Endothelial cell of umbilical vein (primary cell): Measurements from ENCODE around the gene GSG1L. TPM values are rescaled to one million over a fixed set of nuclear protein-coding genes. Genes with fewer than 3 reads are reported as not detected.

Experiments used
- BruUV-seq: library from RNA; stranded (reverse); fragments of 400-500 nt; replicated peaks from 2 replicates; lab custom pipeline; 2021; lab: Mats Ljungman, UMichigan
- CTCF ChIA-PET: fragments of 300-600, 350-600 bp; sonication (Branson Sonifier 250); formaldehyde crosslinking; loops from one replicate; lab custom pipeline; 2021; ENCODE audit warnings: antibody characterized with exemption, inconsistent platforms; lab: Charles Lee
- POLR2A ChIA-PET: fragments of 300-600, 350-600 bp; sonication (Branson Sonifier 250); formaldehyde crosslinking; loops from one replicate; lab custom pipeline; 2021; ENCODE audit warnings: antibody characterized with exemption, inconsistent platforms; lab: Charles Lee
- DNase-seq: peaks from one replicate; pipeline ENCODE4 v3.0.0-alpha.2; 2011; ENCODE audit warnings: low read depth, low spot score
- FAIRE-seq: peaks from 2 replicates; lab custom pipeline; 2011; peaks lifted over from hg19 to GRCh38; lab: Jason Lieb, UNC
- H2AFZ ChIP-seq: 2 replicates; pipeline ENCODE4 v1.6.0; 2012; ENCODE audit warnings: low read depth, low read length, control low read depth, inconsistent platforms
- H3K27ac ChIP-seq: 2 replicates; pipeline ENCODE4 v1.5.1; 2011; ENCODE audit warnings: low read depth, mild to moderate bottlenecking, control low read depth, low read length, moderate library complexity; ENCODE audit not compliant: insufficient read depth
- H3K27me3 ChIP-seq, 2 experiments: 2 replicates each; pipeline versions ENCODE4 v1.6.0 to v1.6.1; 2011; ENCODE audit warnings: low read length in 2 of 2, mixed read lengths in 1 of 2; ENCODE audit not compliant: control insufficient read depth in 2 of 2, insufficient read depth in 2 of 2
- H3K36me3 ChIP-seq, 2 experiments: 2 replicates in 1 of 2; 3 replicates in 1 of 2; pipeline ENCODE4 v1.5.1; 2011; ENCODE audit warnings: low read length in 2 of 2, mild to moderate bottlenecking in 1 of 2, moderate library complexity in 1 of 2; ENCODE audit not compliant: control insufficient read depth in 2 of 2, insufficient read depth in 2 of 2; ENCODE audit errors: extremely low read depth in 1 of 2
- H3K4me1 ChIP-seq: 3 replicates; pipeline ENCODE4 v1.5.1; 2011; ENCODE audit warnings: mild to moderate bottlenecking, low read length; ENCODE audit not compliant: control insufficient read depth, insufficient read depth; ENCODE audit errors: extremely low read depth
- H3K4me2 ChIP-seq: 2 replicates; pipeline ENCODE4 v1.6.1; 2011; ENCODE audit warnings: low read length, control low read depth, mixed read lengths; ENCODE audit not compliant: insufficient read depth
- H3K4me3 ChIP-seq, 3 experiments: fragments of 200-600 bp in 1 of 3; sonication (generic), shearing (Covaris generic) in 1 of 3; replicated peaks in 1 of 3; 2 replicates each; pipeline ENCODE4 v1.5.1; 2011 to 2016; ENCODE audit warnings: control low read depth in 3 of 3, low read length in 3 of 3, mild to moderate bottlenecking in 2 of 3, inconsistent platforms in 1 of 3, low read depth in 1 of 3, moderate library complexity in 1 of 3; ENCODE audit not compliant: insufficient read depth in 1 of 3
- H3K79me2 ChIP-seq: 2 replicates; pipeline ENCODE4 v1.6.0; 2012; ENCODE audit warnings: low read length, inconsistent platforms; ENCODE audit not compliant: control insufficient read depth, insufficient read depth
- H3K9ac ChIP-seq: replicated peaks from 2 replicates; pipeline ENCODE3; 2011; ENCODE audit warnings: low read length, control low read depth; ENCODE audit not compliant: insufficient read depth; ENCODE audit errors: extremely low read depth
- H3K9me1 ChIP-seq: replicated peaks from 3 replicates; pipeline ENCODE4 v1.6.0; 2011; ENCODE audit warnings: mild to moderate bottlenecking, low read length; ENCODE audit not compliant: control insufficient read depth, insufficient read depth; ENCODE audit errors: extremely low read depth
- H3K9me3 ChIP-seq: replicated peaks from 2 replicates; pipeline ENCODE4 v1.5.1; 2012; ENCODE audit warnings: low read length, inconsistent platforms; ENCODE audit not compliant: control insufficient read depth, insufficient read depth
- H4K20me1 ChIP-seq: replicated peaks from 2 replicates; pipeline ENCODE3; 2011; ENCODE audit warnings: mild to moderate bottlenecking, low read length; ENCODE audit not compliant: control insufficient read depth, insufficient read depth; ENCODE audit errors: extremely low read depth
- EZH2 ChIP-seq: IDR thresholded peaks from 2 replicates; pipeline ENCODE4 v1.6.1; 2012; ENCODE audit warnings: borderline replicate concordance, low read depth, mild to moderate bottlenecking, moderate library complexity, low read length, inconsistent platforms; ENCODE audit not compliant: severe bottlenecking
- FOS ChIP-seq: IDR thresholded peaks from 2 replicates; pipeline ENCODE4 v1.6.1; 2011; ENCODE audit warnings: mild to moderate bottlenecking, low read length, moderate library complexity, borderline replicate concordance; ENCODE audit not compliant: insufficient read depth
- GATA2 ChIP-seq: IDR thresholded peaks from 2 replicates; pipeline ENCODE4 v1.7.0; 2011; ENCODE audit warnings: low read depth, mild to moderate bottlenecking, moderate library complexity, mixed read lengths, low read length; ENCODE audit not compliant: insufficient read length, insufficient read depth
- JUN ChIP-seq: IDR thresholded peaks from 2 replicates; pipeline ENCODE4 v1.6.1; 2011; ENCODE audit warnings: borderline replicate concordance, low read depth; ENCODE audit not compliant: insufficient read length, insufficient read depth
- MYC ChIP-seq: IDR thresholded peaks from one replicate; pipeline ENCODE4 v1.6.1; 2011; ENCODE audit warnings: mild to moderate bottlenecking, low read depth, low read length
- POLR2A ChIP-seq: IDR thresholded peaks from 2 replicates; pipeline ENCODE4 v1.6.1; 2012; ENCODE audit warnings: low read depth, mild to moderate bottlenecking, control low read depth, low read length
- POLR2AphosphoS5 ChIP-seq: IDR thresholded peaks from 2 replicates; pipeline ENCODE4 v1.6.1; 2012; ENCODE audit warnings: low read depth, mild to moderate bottlenecking, control low read depth, low read length, moderate library complexity; ENCODE audit not compliant: insufficient read depth
- dilution Hi-C: fragments of 300-500 bp; cut with MboI; formaldehyde crosslinking; loops from one replicate; pipeline ENCODE4 v1.15.0; 2019; ENCODE audit warnings: low sequenced_read_pairs; ENCODE audit not compliant: extremely low pct_ligation_motif_present
- intact Hi-C: fragments of 100-400 bp; cut with micrococcal nuclease; formaldehyde crosslinking; loops from one replicate; pipeline ENCODE4 v1.10.0; 2022
- polyA plus RNA-seq, 4 experiments: library from polyadenylated mRNA; depleted of rRNA in 3 of 4; stranded (reverse) in 3 of 4; unstranded in 1 of 4; fragments of >200 nt; gene quantifications; 2 replicates each; pipeline versions ENCODE4 v1.2.1 to v1.2.3, GENCODE V29; 2011 to 2012; ENCODE audit warnings: missing spikeins in 1 of 4
- total RNA-seq: library from RNA; stranded (reverse); gene quantifications from 2 replicates; pipeline ENCODE4 v1.2.3, GENCODE V29; 2021
- TF ChIP-seq, protein P1 (sequence below), 2 donors: IDR thresholded peaks; 1 replicate in 1 of 2; 2 replicates in 1 of 2; pipeline ENCODE4 v1.5.1; 2011; ENCODE audit warnings: low read length in 2 of 2, mild to moderate bottlenecking in 2 of 2, moderate library complexity in 2 of 2, control low read depth in 1 of 2, inconsistent platforms in 1 of 2, low read depth in 1 of 2; ENCODE audit not compliant: insufficient read depth in 1 of 2; ENCODE audit errors: extremely low read depth in 1 of 2
- TF ChIP-seq, protein P2 (sequence below): IDR thresholded peaks from 2 replicates; pipeline ENCODE4 v1.6.1; 2011; ENCODE audit not compliant: insufficient read depth, insufficient read length

Gene GSG1L
- total and polyA plus RNA-seq, 2 donors (not counting 3 experiments of a cell fraction or from before 2014, with no cell fraction given): 0.06 TPM; not detected in 1

DNA sequence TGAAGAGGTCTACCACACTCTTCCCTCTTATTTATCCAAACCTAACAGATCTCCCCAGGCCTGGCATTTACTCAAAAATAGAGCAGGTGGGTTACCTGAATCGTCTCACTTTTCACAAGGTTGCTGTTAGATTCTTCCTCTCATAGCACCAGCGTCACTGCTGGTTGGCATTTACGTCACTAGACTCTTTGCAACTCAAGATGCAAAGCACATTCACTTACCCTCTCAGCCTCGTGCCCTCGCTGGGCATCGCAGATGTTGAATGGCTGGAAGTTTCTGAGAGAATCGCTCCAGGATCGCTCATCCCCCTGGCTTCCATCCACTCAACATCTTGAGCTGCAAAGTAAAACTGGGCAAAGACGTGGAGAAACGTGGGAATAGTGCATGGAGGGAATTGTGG is 21.9 kb downstream of the GSG1L start:
- CTCF ChIA-PET: no interaction called here

More for the DNA sequence above, 21.9 kb downstream of the GSG1L start:
- no peak for TF ChIP-seq GATA2
- TF ChIP-seq FOS: no peak
- TF ChIP-seq POLR2A: no peak
- no peak for TF ChIP-seq POLR2AphosphoS5
- TF ChIP-seq, protein P1, sequence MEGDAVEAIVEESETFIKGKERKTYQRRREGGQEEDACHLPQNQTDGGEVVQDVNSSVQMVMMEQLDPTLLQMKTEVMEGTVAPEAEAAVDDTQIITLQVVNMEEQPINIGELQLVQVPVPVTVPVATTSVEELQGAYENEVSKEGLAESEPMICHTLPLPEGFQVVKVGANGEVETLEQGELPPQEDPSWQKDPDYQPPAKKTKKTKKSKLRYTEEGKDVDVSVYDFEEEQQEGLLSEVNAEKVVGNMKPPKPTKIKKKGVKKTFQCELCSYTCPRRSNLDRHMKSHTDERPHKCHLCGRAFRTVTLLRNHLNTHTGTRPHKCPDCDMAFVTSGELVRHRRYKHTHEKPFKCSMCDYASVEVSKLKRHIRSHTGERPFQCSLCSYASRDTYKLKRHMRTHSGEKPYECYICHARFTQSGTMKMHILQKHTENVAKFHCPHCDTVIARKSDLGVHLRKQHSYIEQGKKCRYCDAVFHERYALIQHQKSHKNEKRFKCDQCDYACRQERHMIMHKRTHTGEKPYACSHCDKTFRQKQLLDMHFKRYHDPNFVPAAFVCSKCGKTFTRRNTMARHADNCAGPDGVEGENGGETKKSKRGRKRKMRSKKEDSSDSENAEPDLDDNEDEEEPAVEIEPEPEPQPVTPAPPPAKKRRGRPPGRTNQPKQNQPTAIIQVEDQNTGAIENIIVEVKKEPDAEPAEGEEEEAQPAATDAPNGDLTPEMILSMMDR (IDR thresholded peaks at IDR 0.05; ENCODE audit: extremely low read depth in 1 of 2, insufficient read depth in 1 of 2, low read depth in 1 of 2, low read length in 2 of 2): no peak
- TF ChIP-seq, protein P2, sequence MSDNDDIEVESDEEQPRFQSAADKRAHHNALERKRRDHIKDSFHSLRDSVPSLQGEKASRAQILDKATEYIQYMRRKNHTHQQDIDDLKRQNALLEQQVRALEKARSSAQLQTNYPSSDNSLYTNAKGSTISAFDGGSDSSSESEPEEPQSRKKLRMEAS: no peak
- TF ChIP-seq JUN: no peak
- TF ChIP-seq MYC: no peak
- TF ChIP-seq EZH2: no peak
- Histone ChIP-seq H4K20me1 (no peaks in the 10 kb centered on the region), H3K4me2 (no peak overlapping the region), H3K36me3 (no peaks in the 10 kb centered on the region), H3K27ac (no peak overlapping the region), H3K4me1 (no peaks in the 10 kb centered on the region), H3K9me1 (no peaks in the 10 kb centered on the region), H3K9me3 (no peaks in the 10 kb centered on the region), H3K27me3 (no peaks in the 10 kb centered on the region), H2AFZ (no peak overlapping the region), H3K79me2 (no peaks in the 10 kb centered on the region), H3K9ac (no peak overlapping the region), H3K4me3 (no peak overlapping the region)
- FAIRE-seq (no peak), DNase-seq (no peak)
- dilution Hi-C loops (no loop called here), intact Hi-C loops (no loop called here)
- POLR2A ChIA-PET: no interaction called here
- no TSS peak for BruUV-seq
